Stomach (tissue), 9 donors: ENCODE data around the gene SBDS. TPM values are rescaled to one million over a fixed set of nuclear protein-coding genes. Genes with fewer than 3 reads are reported as not detected.
"Not testable (repeated sequence)": the region's sequence is repeated elsewhere in the genome, so short reads cannot be mapped to it uniquely, and the experiment has no call there.

Source experiments
- DNase-seq, 2 donors: peaks; one replicate each; pipeline versions ENCODE4 v3.0.0 to v3.0.0-alpha.2; 2013 to 2019
- H3K27ac ChIP-seq, 5 donors: fragments of 200-600 bp in 4 of 5; sonication (generic) in 4 of 5; one replicate each; pipeline ENCODE4 v1.5.1; 2013 to 2019; ENCODE audit warnings: mild to moderate bottlenecking in 1 of 5, moderate library complexity in 1 of 5
- H3K27me3 ChIP-seq, 3 donors: fragments of 200-600 bp; sonication (generic); one replicate each; pipeline ENCODE4 v1.5.1; 2017 to 2019; ENCODE audit warnings: mixed run types in 1 of 3
- H3K36me3 ChIP-seq, 4 donors: fragments of 200-600 bp; sonication (generic); 1 replicate in 3 of 4; 2 replicates in 1 of 4; pipeline ENCODE4 v1.5.1; 2016 to 2019
- H3K4me1 ChIP-seq, 4 donors: fragments of 200-600 bp; sonication (generic); one replicate each; pipeline ENCODE4 v1.5.1; 2016 to 2019
- H3K4me3 ChIP-seq, 4 donors: fragments of 200-600 bp; sonication (generic) in 3 of 4; one replicate each; pipeline ENCODE4 v1.5.1; 2016 to 2019; ENCODE audit warnings: mild to moderate bottlenecking in 1 of 4
- H3K9me3 ChIP-seq, 4 donors: fragments of 200-600 bp; sonication (generic); one replicate each; pipeline ENCODE4 v1.5.1; 2016 to 2019
- EP300 ChIP-seq: sonication (generic); formaldehyde crosslinking; IDR thresholded peaks from one replicate; pipeline ENCODE4 v1.6.1; 2017; ENCODE audit warnings: antibody characterized with exemption
- POLR2A ChIP-seq, 4 donors: fragments of 450-650 bp; IDR thresholded peaks; one replicate each; pipeline ENCODE4 v1.6.1; 2016; ENCODE audit warnings: antibody characterized with exemption in 4 of 4, control low read depth in 2 of 4, mild to moderate bottlenecking in 1 of 4, moderate library complexity in 1 of 4
- POLR2AphosphoS5 ChIP-seq, 3 donors: sonication (generic); formaldehyde crosslinking; IDR thresholded peaks; one replicate each; pipeline ENCODE4 v1.6.1; 2016; ENCODE audit warnings: antibody characterized with exemption in 3 of 3
- WGBS, 5 donors: extraction: QIAGEN DNeasy Blood & Tissue Kit in 3 of 5; methylation state at CpG; one replicate each; pipeline versions ENCODE4 v1.1.5 to v1.1.7; 2013 to 2018; 5-methylcytosine and 5-hydroxymethylcytosine counted together
- intact Hi-C: fragments of 100-400 bp; cut with DNase I; formaldehyde crosslinking; loops from one replicate; pipeline ENCODE4 v1.15.1; 2023; ENCODE audit warnings: low total_unique reads
- polyA plus RNA-seq, 3 donors: library from polyadenylated mRNA; stranded (reverse); fragments of 200-250 nt; gene quantifications; one replicate each; pipeline ENCODE4 v1.2.3, GENCODE V29; 2013
- total RNA-seq, 5 donors: library from RNA; depleted of rRNA; stranded (reverse); fragments of >200 nt; gene quantifications; one replicate each; pipeline versions ENCODE4 v1.1.0 to v1.2.3, GENCODE V29; 2014 to 2016
- TF ChIP-seq, protein P1 (sequence below), 7 experiments: fragments of 450-650 bp in 4 of 7; fragments of 200-600 bp in 3 of 7; sonication (generic) in 3 of 7; IDR thresholded peaks; one replicate each; pipeline ENCODE4 v1.5.1; 2016 to 2019; ENCODE audit warnings: antibody characterized with exemption in 7 of 7, control low read depth in 2 of 7, mild to moderate bottlenecking in 1 of 7
- donor health status: healthy with polysubstance abuse.
- donor health status: Bipolar disorder and iron deficiency.
- donor health status: healthy.

The SBDS gene
- total and polyA plus RNA-seq, 8 donors = 93.2 to 192 (median 112) TPM

DNA sequence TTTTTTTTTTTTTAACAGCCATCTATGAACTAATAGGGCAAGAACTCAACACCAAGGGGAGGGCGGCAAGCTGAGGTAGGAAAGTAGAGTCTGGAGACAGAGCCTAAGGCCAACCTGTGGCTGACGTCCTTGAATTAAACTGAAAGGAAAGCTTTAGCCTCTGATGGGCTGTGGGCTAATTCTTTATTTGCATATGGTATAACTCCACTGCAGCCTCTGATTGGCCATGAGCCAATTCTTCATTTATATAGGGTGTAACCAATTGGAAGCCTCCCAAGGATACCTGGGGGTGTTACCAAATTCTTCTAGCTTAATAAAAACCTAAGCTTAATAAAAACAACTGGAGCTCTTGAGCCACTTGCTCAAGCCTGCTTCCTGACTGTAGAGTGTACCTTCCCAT is 11.6 kb upstream of the SBDS start:
- intact Hi-C loops = no loop called here
- TF ChIP-seq POLR2A (IDR thresholded peaks at IDR 0.05) (no peak), EP300 (no peak), POLR2AphosphoS5 (IDR thresholded peaks at IDR 0.05) (no peak)
- TF ChIP-seq, protein P1, sequence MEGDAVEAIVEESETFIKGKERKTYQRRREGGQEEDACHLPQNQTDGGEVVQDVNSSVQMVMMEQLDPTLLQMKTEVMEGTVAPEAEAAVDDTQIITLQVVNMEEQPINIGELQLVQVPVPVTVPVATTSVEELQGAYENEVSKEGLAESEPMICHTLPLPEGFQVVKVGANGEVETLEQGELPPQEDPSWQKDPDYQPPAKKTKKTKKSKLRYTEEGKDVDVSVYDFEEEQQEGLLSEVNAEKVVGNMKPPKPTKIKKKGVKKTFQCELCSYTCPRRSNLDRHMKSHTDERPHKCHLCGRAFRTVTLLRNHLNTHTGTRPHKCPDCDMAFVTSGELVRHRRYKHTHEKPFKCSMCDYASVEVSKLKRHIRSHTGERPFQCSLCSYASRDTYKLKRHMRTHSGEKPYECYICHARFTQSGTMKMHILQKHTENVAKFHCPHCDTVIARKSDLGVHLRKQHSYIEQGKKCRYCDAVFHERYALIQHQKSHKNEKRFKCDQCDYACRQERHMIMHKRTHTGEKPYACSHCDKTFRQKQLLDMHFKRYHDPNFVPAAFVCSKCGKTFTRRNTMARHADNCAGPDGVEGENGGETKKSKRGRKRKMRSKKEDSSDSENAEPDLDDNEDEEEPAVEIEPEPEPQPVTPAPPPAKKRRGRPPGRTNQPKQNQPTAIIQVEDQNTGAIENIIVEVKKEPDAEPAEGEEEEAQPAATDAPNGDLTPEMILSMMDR (IDR thresholded peaks at IDR 0.05) = no peak
- Histone ChIP-seq H3K36me3 (peaks cover 18 to 83% (median 78%) of the 10 kb centered on the region in 4 donors), H3K27ac (no peak overlapping the region), H3K4me3 (no peak overlapping the region), H3K27me3 (no peaks in the 10 kb centered on the region), H3K4me1 (no peaks in the 10 kb centered on the region), H3K9me3 (no peaks in the 10 kb centered on the region)
- no peak for DNase-seq
- 47 to 79% (median 69%) methylated on average over 2 of the region's 2 CpGs for WGBS, 5 donors

DNA sequence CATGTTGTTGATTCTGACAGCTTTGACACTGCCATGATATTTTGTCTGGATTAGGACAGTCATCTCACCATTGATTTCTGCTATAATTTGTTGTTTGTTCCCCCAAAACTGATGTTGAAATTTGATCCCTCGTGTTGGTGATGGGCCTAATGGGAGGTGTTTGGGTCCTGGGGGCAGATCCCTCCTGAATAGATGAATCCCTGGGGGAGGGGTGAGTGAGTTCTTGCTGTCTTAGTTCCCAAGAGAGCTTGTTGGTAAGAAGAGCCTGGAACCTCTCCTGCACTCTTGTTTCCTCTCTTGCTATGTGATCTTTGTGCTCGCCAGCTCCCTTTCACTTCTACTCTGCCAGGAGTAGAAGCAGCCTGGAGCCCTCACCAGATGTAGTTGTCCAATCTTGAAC is 8.8 kb upstream of the SBDS start:
- intact Hi-C loops, H3K27me3 ChIP-seq, H3K27ac ChIP-seq, DNase-seq, H3K4me1 ChIP-seq, H3K4me3 ChIP-seq, H3K9me3 ChIP-seq: not testable (repeated sequence)
- 67 to 90% (median 87%) methylated on average over 1 to 2 of the region's 2 CpGs for WGBS, 5 donors
- H3K36me3 ChIP-seq = peaks cover 5 to 71% (median 68%) of the 10 kb centered on the region in 4 donors

DNA sequence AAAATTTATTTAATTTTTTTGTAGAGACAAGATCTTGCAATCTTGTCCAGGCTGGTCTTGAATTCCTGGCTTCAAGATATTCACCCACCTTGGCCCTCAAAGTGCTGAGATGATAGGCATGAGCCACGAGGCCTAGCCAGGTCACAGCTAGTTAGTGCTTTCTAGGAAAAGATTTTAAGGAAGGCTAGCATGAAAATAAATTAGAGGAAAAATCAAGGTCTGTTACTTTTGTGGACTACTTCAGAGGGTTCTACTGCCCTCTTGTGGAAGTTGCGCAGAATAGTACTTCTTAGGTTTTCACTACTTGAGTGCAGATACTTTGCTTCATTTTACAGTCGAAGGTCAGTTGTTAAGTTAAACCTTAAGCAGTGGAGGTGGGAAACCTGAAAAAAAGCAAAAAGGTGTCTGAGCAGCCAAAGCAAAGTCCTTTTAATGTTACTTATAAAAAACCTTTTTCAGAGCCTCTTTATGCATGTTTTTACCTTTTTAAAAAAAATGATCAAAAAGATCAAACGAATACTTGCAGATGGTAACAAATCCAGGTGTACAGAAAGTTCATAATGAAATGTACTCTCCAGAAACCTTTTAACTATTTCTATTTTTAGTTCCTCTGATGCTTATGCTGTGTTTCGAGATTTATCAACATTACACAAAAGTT is 5.3 kb upstream of the SBDS start:
- TF ChIP-seq, protein P1 (IDR thresholded peaks at IDR 0.05) = peak in 2 of 7 experiments; percentile 21 to 53
- Histone ChIP-seq H3K36me3 (peaks cover 0 to 42% (median 38%) of the 10 kb centered on the region in 4 donors), H3K4me1 (peaks cover 8 to 16% (median 12%) of the 10 kb centered on the region in 4 donors)
- H3K9me3 ChIP-seq, H3K27me3 ChIP-seq, H3K4me3 ChIP-seq, H3K27ac ChIP-seq, intact Hi-C loops: not testable (repeated sequence)
- WGBS, 5 donors = 34 to 58% (median 41%) methylated on average over 3 to 4 of the region's 5 CpGs
- DNase-seq = peak in 1 of 2 donors; percentile 52

DNA sequence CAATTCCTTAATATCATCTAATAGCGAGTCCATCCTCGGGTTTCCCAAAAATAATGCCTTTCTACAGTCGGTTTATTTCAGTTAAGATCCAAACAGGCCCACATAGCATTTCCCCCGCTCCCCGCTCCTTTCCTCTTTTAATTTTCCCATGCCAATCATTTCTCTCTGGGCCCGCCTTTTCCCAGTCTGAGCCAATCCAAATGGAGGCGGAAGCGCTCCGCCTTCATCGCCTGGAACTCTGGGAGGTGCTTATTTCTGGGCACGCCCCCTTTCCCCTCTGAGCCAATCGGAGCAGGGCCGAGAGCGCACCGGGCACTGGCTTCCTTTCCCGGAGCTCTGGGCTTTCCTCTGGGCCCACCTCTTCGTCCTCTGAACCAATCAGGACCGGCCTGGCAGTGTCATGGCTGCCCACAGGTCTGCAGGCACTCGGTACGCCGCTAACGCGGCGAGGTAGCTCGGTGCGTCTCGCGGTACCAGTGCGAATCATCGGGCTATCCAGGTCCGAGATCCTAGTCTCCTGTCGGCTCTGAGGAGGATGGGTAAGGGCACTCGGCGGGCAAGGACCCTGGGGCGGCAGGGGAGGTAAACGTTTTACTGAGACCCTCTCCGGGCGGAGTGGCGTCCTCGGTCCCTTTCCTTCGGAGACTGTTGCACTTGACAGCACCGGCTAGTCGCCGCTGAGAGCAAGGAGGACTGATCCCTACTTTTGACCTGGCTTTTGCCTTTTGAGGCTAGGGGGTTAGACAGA is 1.2 kb upstream of the SBDS start, which contains the start of gene TYW1:
TSS of gene TYW1 (plus strand) at position 390 of the 748 bp plus-strand sequence. CDS start at position 536, 146 bp downstream.
- 0 to 1% (median 0%) methylated on average over 36 to 44 of the region's 44 CpGs for WGBS, 5 donors
- DNase-seq = peak; percentile 99
- Histone ChIP-seq H3K27ac (peak within 1 kb of the TSS; percentile 88 to 100 (median 99)), H3K4me1 (peaks cover 8 to 41% (median 28%) of the 10 kb centered on the region in 4 donors), H3K4me3 (peak within 1 kb of the TSS; percentile 67 to 88 (median 77)), H3K36me3 (peaks cover 19 to 42% (median 40%) of the 10 kb centered on the region in 4 donors)
- H3K9me3 ChIP-seq, H3K27me3 ChIP-seq, intact Hi-C loops: not testable (repeated sequence)
- TF ChIP-seq POLR2AphosphoS5 (IDR thresholded peaks at IDR 0.05) (peak in 2 of 3 donors; percentile 70 to 90), POLR2A (IDR thresholded peaks at IDR 0.05) (peak in 1 of 4 donors; percentile 69)

DNA sequence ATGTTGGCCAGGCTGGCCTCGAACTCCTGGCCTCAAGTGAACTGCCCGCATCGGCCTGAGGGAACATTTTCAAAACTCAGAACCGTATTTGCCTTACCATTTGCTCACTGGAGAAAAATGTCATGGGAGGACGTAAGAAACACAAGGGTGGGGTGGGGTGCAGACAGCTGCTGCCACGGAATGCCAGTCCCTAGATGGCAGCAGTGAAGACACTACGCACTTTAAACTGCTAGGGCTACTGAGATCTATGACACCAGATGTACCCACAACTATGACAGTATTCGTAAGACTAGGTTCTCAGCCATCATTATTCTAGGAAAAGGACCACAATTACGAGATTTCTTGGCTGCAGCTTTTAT is 716 bp downstream of the SBDS start:
- WGBS, 5 donors = 0 to 2% (median 1%) methylated on average over 9 of the region's 9 CpGs
- H3K4me1 ChIP-seq = peaks cover 8 to 45% (median 26%) of the 10 kb centered on the region in 4 donors
- H3K9me3 ChIP-seq, H3K27me3 ChIP-seq, intact Hi-C loops: not testable (repeated sequence)
- TF ChIP-seq, protein P1 (IDR thresholded peaks at IDR 0.05) = peak in 3 of 7 experiments; percentile 9 to 21 (median 16)
- TF ChIP-seq POLR2A (IDR thresholded peaks at IDR 0.05) (peak in 2 of 4 donors; percentile 28 to 40), EP300 (peak; percentile 38), POLR2AphosphoS5 (IDR thresholded peaks at IDR 0.05) (peak; percentile 88 to 93 (median 91))
- H3K4me3 ChIP-seq = peak overlapping the region; percentile 67 to 88 (median 77)
- peak overlapping the region; percentile 98 to 100 (median 99) for H3K27ac ChIP-seq
- peaks cover 35 to 51% (median 48%) of the 10 kb centered on the region in 4 donors for H3K36me3 ChIP-seq
- DNase-seq = peak; percentile 58 to 83

DNA sequence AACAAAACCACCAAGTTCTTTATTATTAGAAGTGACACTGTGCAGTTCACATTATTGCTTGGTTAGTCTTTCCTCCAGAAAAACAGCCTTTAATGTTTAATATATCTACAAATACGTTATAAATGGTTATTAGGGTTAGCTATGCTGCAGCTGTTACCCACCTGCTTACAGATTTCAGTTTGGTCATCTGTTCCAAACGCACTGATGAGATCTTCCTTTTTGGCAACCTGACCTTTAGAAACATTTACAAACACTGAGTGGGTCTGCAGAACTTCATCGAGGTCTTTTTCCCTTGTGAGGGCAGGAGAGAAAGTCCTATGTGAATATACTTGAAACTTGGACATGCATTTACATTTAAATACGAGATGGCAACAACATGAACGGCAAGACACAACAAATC is 1.3 kb downstream of the SBDS start:
- Histone ChIP-seq H3K36me3 (peaks cover 40 to 51% (median 48%) of the 10 kb centered on the region in 4 donors), H3K27ac (peak overlapping the region in 4 of 5 donors; percentile 98 to 100 (median 100)), H3K4me3 (peak overlapping the region; percentile 67 to 88 (median 77)), H3K4me1 (peaks cover 8 to 45% (median 26%) of the 10 kb centered on the region in 4 donors)
- H3K9me3 ChIP-seq, H3K27me3 ChIP-seq, intact Hi-C loops: not testable (repeated sequence)
- 34 to 45% (median 39%) methylated on average over 4 to 5 of the region's 5 CpGs for WGBS, 5 donors
- DNase-seq = peak in 1 of 2 donors; percentile 4

DNA sequence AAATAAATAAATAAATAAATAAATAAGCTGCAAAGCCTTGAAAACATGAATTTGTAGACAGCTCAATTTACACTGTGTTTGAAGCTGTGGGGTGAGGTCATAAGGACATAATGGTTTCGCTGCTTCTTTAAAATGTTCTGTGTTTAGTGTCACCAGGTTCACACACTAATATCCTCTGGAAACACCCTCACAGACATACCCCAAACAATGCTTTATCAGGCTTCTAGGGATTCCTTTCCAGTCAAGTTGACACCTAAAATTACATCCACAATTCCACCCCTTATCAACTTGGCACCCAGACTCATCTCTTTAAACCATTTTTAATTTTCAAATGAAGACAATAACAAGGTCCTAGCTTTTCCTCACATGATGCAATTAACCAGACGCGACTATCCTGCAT is 5.8 kb downstream of the SBDS start:
- H3K4me3 ChIP-seq = not testable (repeated sequence)

DNA sequence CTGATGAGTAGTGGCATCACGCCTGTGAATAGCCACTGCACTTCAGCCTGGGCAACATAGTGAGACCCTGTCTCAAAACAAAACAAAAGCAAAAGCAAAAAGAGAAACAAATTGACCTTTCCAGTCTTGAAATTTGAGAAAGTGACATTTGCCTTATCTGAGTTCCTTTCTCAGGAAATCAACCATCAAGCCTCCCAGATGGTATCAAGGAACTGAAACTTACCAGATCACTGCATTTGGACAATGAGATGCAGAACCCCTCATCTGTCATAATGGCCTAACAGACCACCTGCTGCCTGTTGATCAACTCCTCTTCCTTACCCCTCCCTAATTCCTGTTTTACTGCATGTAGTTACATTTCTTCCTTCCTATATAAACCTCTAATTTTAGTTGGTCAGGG is 15.1 kb downstream of the SBDS start:
- H3K4me1 ChIP-seq, DNase-seq, H3K4me3 ChIP-seq, intact Hi-C loops, H3K27me3 ChIP-seq, H3K27ac ChIP-seq, H3K36me3 ChIP-seq: not testable (repeated sequence)
- 93 to 100% (median 100%) methylated on average over 1 of the region's 1 CpG for WGBS, 5 donors
- peaks cover 7 to 21% (median 14%) of the 10 kb centered on the region in 4 donors for H3K9me3 ChIP-seq

More for the DNA sequence above, 5.8 kb downstream of the SBDS start:
- intact Hi-C loops, H3K9me3 ChIP-seq, H3K27ac ChIP-seq, H3K27me3 ChIP-seq, DNase-seq: not testable (repeated sequence)
- 94 to 100% (median 96%) methylated on average over 1 to 3 of the region's 3 CpGs for WGBS, 5 donors
- Histone ChIP-seq H3K4me1 (peaks cover 0 to 33% (median 15%) of the 10 kb centered on the region in 4 donors), H3K36me3 (peaks cover 59 to 76% (median 73%) of the 10 kb centered on the region in 4 donors)
